H7 (cell line): ENCODE measurements around the gene PSMA8. TPM values are rescaled to one million over a fixed set of nuclear protein-coding genes. Genes with fewer than 3 reads are reported as not detected.
"Not testable (repeated sequence)": the region's sequence is repeated elsewhere in the genome, so short reads cannot be mapped to it uniquely, and the experiment has no call there.

Experiments used
- DNase-seq: peaks from one replicate; pipeline ENCODE4 v3.0.0; 2012
- H3K27me3 ChIP-seq: 2 replicates; pipeline ENCODE4 v1.6.0; 2011; ENCODE audit warnings: mild to moderate bottlenecking, low read length; ENCODE audit not compliant: control insufficient read depth, insufficient read depth
- H3K36me3 ChIP-seq: replicated peaks from 2 replicates; pipeline ENCODE4 v1.5.1; 2011; ENCODE audit warnings: low read length; ENCODE audit not compliant: control insufficient read depth, insufficient read depth
- H3K4me3 ChIP-seq: 2 replicates; pipeline ENCODE4 v1.5.1; 2011; ENCODE audit warnings: low read depth, mild to moderate bottlenecking, control low read depth, low read length, moderate library complexity; ENCODE audit not compliant: insufficient read depth
- total RNA-seq: library from RNA; depleted of rRNA; stranded (reverse); fragments of >200 nt; shearing (Covaris generic); gene quantifications from 2 replicates; pipeline ENCODE4 v1.2.3, GENCODE V29; 2014; rRNA removed

Gene PSMA8
- total RNA-seq = not detected in 2 replicates

DNA sequence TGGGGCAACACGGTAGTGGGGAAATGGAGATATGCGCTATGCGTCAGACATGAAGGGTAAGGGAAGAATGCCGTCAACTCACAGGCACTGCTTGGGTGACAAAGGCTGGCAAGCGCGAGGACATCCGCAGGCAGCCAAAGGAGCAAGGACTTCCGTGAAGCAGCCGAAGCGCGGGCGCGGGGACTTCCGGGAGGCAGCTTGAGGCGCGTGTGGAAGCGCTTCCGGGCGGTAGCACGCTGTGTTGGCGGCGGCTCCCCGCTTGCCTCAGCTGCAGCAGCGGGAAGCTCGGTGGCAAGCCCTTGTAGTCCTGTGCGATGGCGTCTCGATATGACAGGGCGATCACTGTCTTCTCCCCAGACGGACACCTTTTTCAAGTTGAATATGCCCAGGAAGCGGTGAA, at the start of gene PSMA8:
Gene PSMA8 (plus strand): TSS at position 218 of the 400 bp plus-strand sequence. CDS start 97 bp downstream, at position 315.
- Histone ChIP-seq H3K36me3 (no peaks in the 10 kb centered on the region), H3K4me3 (peak within 1 kb of the TSS; percentile 24)
- peak; percentile 63 for DNase-seq

GRCh38 chr18:26085056-26085455, 48.6 kb upstream of the PSMA8 start:
- H3K36me3 ChIP-seq = peaks cover 3% of the 10 kb centered on the region
- no peak for DNase-seq
- no peak overlapping the region for H3K4me3 ChIP-seq
- H3K27me3 ChIP-seq = no peaks in the 10 kb centered on the region

More for the DNA sequence above, at the start of gene PSMA8:
- H3K27me3 ChIP-seq = peaks cover 4% of the 10 kb centered on the region

- H3K4me3 ChIP-seq = no peak overlapping the region
Observed at GRCh38 chr18:26086959-26087358, 46.7 kb upstream of the PSMA8 start.

DNA sequence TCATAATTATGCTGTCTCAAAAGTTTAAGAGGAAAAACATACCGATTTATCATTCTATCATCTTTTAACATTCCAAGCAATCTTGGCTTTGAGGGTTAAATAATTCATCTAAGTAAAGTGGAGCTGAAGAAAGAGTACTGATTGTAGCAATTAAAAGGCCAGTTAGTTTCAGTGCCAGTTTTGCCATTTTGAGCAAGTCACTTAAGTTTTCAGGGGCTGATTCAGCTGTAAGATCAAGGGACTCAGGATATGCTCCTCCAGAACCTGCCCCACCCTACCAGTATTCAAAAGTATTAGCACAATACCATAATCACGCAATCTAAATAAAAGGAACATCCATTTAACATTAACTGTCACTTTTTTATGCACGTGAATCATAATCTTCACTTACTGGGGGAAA, 45.2 kb upstream of the PSMA8 start:
- Histone ChIP-seq H3K4me3 (no peak overlapping the region), H3K27me3 (no peaks in the 10 kb centered on the region), H3K36me3 (peaks cover 1% of the 10 kb centered on the region; the same call in 1 of the 2 replicates)
- no peak for DNase-seq

More at GRCh38 chr18:26086959-26087358, 46.7 kb upstream of the PSMA8 start:
- no peak for DNase-seq
- H3K36me3 ChIP-seq = peaks cover 1% of the 10 kb centered on the region; the same call in 1 of the 2 replicates
- H3K27me3 ChIP-seq = no peaks in the 10 kb centered on the region

DNA sequence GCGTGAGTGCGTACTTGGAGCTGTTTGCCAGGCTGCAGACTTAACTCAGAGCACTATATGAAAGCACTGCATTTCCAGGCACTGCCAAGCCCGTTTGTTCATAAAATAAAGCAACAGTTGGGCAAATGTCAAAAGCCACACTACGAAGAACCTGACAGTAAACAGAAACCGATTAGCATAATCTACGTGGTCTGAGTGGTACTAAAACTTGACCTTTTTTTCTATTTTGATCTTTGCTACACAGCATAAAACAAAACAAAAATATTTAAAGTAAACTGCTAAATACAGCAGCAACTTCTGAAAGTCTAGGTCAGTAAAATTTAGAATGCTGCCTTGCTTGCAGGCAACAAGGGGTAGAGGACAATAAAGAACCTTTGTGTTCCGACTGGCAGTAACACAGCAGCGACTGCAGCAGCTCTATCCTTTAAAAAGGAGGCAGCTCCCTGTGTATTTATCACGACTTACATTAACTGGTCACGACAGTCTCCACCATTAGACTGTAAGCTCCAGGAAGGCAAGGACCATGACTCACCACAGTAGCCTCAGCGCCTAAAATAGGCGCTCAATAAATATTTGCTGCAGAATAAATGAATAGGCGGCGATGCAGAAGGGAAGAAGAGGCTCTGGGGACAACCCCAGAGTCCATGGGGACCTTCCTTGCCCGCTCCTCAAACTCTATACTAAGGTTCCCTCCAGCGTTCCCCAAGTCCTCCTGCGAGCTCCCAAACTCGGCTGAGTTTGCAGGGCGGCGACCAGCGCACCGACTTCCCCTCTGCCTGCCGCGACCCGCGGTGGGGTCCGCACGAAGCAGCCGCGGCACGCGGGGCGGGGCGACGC, 44.2 kb upstream of the PSMA8 start:
- H3K27me3 ChIP-seq = no peaks in the 10 kb centered on the region
- peak overlapping the region; percentile 70 for H3K4me3 ChIP-seq
- H3K36me3 ChIP-seq = peaks cover 1% of the 10 kb centered on the region; the same call in 1 of the 2 replicates
- peak; percentile 12 for DNase-seq

DNA sequence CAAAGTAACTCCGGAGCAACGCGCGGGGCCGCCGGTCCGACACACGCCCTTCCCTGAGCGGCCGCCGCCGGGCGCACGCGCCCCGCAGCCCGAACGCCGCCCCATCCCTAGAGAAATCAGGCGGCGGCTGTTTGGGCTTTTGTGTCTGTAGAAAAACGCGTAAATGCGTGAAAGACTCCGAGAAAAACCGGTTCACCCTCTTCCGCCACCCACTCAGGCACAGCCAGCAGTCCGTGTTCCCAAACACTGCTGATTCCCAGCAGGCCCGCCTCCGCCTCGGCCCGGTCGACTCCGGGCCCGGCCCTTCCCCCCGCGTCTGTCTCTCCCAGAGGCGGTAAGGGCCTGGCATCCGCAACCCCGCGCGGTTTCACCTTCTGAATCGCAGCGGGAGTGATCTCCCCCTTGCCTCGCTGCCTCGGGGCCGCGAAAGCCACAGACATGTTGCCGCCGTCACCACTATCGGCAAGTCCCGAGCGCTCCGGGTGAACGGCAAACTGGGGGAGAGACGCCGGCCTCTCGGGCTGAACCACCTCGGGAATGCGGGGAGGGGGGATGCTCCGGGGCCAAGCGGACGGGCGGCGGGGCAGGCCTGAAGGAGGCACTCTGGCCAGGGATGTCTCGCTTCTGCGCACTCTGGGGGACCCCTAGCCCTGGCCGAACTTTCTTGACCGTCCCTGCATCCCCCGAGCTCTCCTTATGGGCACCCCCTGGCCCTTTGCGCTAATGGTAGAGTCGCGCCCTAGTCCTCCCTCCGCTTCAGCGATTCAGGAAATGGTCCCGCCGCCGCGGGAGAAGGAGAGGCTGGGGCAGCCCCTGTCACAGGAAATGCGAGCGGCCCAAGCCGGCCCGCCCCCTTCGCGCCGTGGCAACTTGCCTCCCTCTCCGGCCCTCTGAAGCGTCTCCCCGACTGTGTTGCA, 43.3 kb upstream of the PSMA8 start, which contains the start of gene SS18:
Gene SS18 (minus strand): TSS at position 484 of the 917 bp plus-strand sequence. CDS start 44 bp downstream, at position 440.
- peak; percentile 89 for DNase-seq
- Histone ChIP-seq H3K4me3 (peak within 1 kb of the TSS; percentile 70), H3K27me3 (no peaks in the 10 kb centered on the region), H3K36me3 (peaks cover 1% of the 10 kb centered on the region; the same call in 1 of the 2 replicates)

DNA sequence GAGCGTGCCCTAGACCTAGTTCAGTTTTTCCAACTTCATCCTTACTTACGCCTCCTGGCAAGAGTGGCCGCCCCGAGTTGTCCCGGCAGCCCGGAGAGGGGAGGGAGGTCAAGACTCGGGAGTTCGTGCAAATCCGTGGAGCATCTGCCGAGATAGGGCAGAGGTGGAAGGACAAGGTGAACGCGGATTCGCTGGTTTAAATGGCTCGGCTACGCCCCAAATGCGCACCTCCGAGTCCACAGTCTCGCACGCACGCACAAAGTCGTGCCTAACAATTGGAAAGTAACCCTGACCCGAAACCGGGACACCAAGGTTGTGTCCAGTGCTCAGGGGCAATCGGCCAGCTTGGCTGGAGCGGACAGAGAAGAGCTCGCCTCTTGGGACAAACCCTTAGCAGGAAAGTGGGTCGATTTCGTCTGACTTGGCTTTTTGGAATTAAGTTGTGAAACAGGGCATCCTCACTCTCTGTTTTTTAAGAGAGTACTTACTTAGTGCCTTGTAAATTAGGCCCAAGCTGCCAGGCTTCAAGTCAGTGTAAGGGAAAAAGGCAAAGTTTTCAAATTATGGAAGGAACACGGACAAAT, 42.5 kb upstream of the PSMA8 start:
- H3K4me3 ChIP-seq = peak overlapping the region; percentile 70
- peak; percentile 28 for DNase-seq
- no peaks in the 10 kb centered on the region for H3K27me3 ChIP-seq
- H3K36me3 ChIP-seq = peaks cover 1% of the 10 kb centered on the region; the same call in 1 of the 2 replicates

DNA sequence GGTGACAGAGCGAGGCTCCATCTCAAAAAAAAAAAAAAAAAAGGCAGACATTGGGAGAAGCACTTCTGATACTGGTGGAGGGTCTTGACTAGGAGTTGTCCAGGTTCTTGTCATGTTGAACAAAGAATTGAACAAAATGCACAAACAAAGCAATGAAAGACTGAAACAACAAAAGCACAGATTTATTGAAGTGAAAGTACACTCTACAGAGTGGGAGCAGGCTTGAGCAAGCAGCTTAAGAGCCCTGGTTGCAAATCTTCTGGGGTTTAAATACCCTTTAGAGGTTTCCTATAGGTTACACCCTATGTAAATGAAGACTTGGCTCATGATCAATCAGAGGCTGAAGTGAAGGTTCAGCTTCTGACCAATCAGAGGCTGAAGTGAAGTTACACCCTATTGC, 36.8 kb upstream of the PSMA8 start:
- Histone ChIP-seq H3K4me3 (no peak overlapping the region), H3K36me3 (no peaks in the 10 kb centered on the region), H3K27me3 (no peaks in the 10 kb centered on the region)
- no peak for DNase-seq

GRCh38 chr18:26097563-26097962, 36.1 kb upstream of the PSMA8 start:
- Histone ChIP-seq H3K36me3 (no peaks in the 10 kb centered on the region), H3K4me3 (no peak overlapping the region), H3K27me3 (no peaks in the 10 kb centered on the region)
- no peak for DNase-seq

DNA sequence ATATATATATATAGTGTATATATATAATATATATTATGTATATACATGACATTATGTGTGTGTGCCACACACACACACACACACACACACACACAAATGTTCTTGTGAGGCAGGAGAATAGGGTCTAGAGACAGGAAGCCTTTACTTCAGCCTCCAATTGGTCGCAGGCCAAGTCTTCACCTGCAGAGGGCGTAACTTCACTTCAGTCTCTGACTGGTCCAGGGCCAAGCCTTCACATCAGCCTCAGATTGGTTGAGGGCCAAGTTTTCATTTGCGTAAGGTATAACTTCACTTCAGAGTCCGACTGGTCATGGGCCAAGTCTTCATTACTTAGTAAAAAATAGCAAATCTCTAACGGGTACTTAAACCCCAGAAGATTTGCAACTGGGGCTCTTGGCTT, 30.1 kb upstream of the PSMA8 start:
- Histone ChIP-seq H3K4me3 (no peak overlapping the region), H3K27me3 (no peaks in the 10 kb centered on the region), H3K36me3 (no peaks in the 10 kb centered on the region)
- peak; percentile 56 for DNase-seq

GRCh38 chr18:26104035-26104434, 29.6 kb upstream of the PSMA8 start:
- no peaks in the 10 kb centered on the region for H3K27me3 ChIP-seq
- DNase-seq = no peak
- H3K4me3 ChIP-seq = no peak overlapping the region
- no peaks in the 10 kb centered on the region for H3K36me3 ChIP-seq

DNA sequence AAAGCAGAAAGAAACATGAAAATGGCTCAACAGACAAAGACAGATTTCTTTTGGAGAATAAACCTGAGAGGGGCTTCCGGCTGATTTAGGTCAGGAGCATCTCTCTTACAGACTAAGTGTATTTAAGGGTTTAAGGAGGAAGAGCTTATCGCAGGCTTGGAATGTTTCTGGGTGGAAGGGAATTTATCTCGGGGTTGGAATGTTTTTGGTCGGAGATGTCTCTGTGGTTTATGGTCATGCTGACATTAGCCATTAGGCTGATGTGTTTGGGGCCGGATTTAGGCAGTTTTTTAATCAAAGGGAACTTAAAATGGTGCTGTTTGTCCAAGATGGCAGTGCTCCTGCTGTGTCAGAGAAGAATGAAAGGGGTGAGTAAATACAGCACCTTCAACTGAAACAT, 14.4 kb upstream of the PSMA8 start:
- no peak for DNase-seq
- Histone ChIP-seq H3K4me3 (no peak overlapping the region), H3K27me3 (no peaks in the 10 kb centered on the region), H3K36me3 (no peaks in the 10 kb centered on the region; the same call in 1 of the 2 replicates)

DNA sequence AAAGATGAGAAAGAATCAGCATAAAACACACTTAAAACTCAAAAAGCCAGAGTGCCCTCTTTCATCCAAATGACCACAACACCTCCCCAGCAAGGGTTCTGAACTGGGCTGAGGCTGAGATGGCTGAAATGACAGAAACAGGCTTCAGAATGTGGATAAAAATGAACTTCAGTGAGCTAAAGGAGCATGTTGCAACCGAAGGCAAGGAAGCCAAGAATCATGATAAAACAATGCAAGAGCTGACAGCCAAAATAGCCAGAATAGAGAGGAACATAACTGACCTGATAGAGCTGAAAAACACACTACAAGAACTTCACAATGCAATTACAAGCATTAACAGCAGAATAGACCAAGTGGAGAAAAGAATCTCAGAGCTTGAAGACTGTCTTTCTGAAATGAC, 12.2 kb upstream of the PSMA8 start:
- no peak for DNase-seq
- H3K27me3 ChIP-seq = no peaks in the 10 kb centered on the region
- no peak overlapping the region for H3K4me3 ChIP-seq
- H3K36me3 ChIP-seq = no peaks in the 10 kb centered on the region; the same call in 1 of the 2 replicates

DNA sequence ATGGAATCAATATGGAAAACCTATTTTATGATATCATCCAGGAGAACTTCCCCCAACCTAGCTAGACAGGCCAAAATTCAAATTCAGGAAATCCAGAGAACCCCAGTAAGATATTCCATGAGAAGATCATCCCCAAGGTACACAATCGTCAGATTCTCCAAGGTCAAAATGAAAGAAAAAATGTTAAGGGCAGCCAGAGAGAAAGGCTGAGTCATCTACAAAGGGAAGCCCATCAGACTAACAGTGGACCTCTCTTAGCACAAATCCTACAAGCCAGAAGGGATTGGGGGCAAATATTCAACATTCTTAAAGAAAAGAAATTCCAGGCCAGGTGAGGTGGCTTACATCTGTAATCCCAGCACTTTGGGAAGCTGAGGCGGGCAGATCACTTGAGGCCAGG, 11.7 kb upstream of the PSMA8 start:
- not testable (repeated sequence) for DNase-seq

More for the DNA sequence above, 11.7 kb upstream of the PSMA8 start:
- not testable (repeated sequence) for H3K27me3 ChIP-seq, H3K36me3 ChIP-seq, H3K4me3 ChIP-seq
